Keratinocyte (primary cell): Measurements from ENCODE around the gene TPH1. TPM values are rescaled to one million over a fixed set of nuclear protein-coding genes. Genes with fewer than 3 reads are reported as not detected.

ENCODE experiments used
- DNase-seq: peaks from one replicate; pipeline ENCODE4 v3.0.0-alpha.2; 2011; ENCODE audit warnings: low read depth, missing footprints, low spot score
- FAIRE-seq: peaks from 2 replicates; lab custom pipeline; 2011; peaks lifted over from hg19 to GRCh38; lab: Jason Lieb, UNC
- H2AFZ ChIP-seq: 2 replicates; pipeline ENCODE4 v1.6.0; 2012; ENCODE audit warnings: low read length, control low read depth, inconsistent platforms; ENCODE audit not compliant: control insufficient read depth
- H3K27ac ChIP-seq: 2 replicates; pipeline ENCODE4 v1.5.1; 2011; ENCODE audit warnings: low read length; ENCODE audit not compliant: control insufficient read depth, insufficient read depth
- H3K27me3 ChIP-seq: 3 replicates; pipeline ENCODE4 v1.6.0; 2011; ENCODE audit warnings: low read length; ENCODE audit not compliant: control insufficient read depth, insufficient read depth; ENCODE audit errors: extremely low read depth
- H3K36me3 ChIP-seq, 2 experiments: 2 replicates in 1 of 2; 3 replicates in 1 of 2; pipeline ENCODE4 v1.5.1; 2011; ENCODE audit warnings: low read length in 2 of 2, mild to moderate bottlenecking in 1 of 2; ENCODE audit not compliant: control insufficient read depth in 2 of 2, insufficient read depth in 2 of 2; ENCODE audit errors: extremely low read depth in 1 of 2
- H3K4me1 ChIP-seq: 3 replicates; pipeline ENCODE4 v1.5.1; 2011; ENCODE audit warnings: low read length; ENCODE audit not compliant: control insufficient read depth, insufficient read depth; ENCODE audit errors: extremely low read depth
- H3K4me2 ChIP-seq: 3 replicates; pipeline ENCODE4 v1.6.0; 2011; ENCODE audit warnings: low read depth, low read length; ENCODE audit not compliant: control insufficient read depth, insufficient read depth; ENCODE audit errors: extremely low read depth
- H3K4me3 ChIP-seq, 3 experiments: fragments of 200-600 bp in 1 of 3; sonication (generic) in 1 of 3; 2 replicates in 2 of 3; 3 replicates in 1 of 3; pipeline ENCODE4 v1.5.1; 2011 to 2016; ENCODE audit warnings: low read length in 3 of 3, mild to moderate bottlenecking in 3 of 3, control low read depth in 2 of 3, inconsistent platforms in 1 of 3, low read depth in 1 of 3, mixed read lengths in 1 of 3, mixed run types in 1 of 3, moderate library complexity in 1 of 3; ENCODE audit not compliant: control insufficient read depth in 2 of 3, insufficient read depth in 2 of 3; ENCODE audit errors: extremely low read depth in 1 of 3
- H3K79me2 ChIP-seq: 2 replicates; pipeline ENCODE4 v1.6.0; 2012; ENCODE audit warnings: low read length; ENCODE audit not compliant: control insufficient read depth, insufficient read depth
- H3K9ac ChIP-seq: 3 replicates; pipeline ENCODE4 v1.6.0; 2011; ENCODE audit warnings: low read length; ENCODE audit not compliant: control insufficient read depth, insufficient read depth; ENCODE audit errors: extremely low read depth
- H3K9me1 ChIP-seq: 3 replicates; pipeline ENCODE4 v1.6.0; 2011; ENCODE audit warnings: low read length; ENCODE audit not compliant: control insufficient read depth, insufficient read depth; ENCODE audit errors: extremely low read depth
- H3K9me3 ChIP-seq: 2 replicates; pipeline ENCODE4 v1.5.1; 2012; ENCODE audit warnings: low read depth, low read length; ENCODE audit not compliant: control insufficient read depth
- H4K20me1 ChIP-seq: 3 replicates; pipeline ENCODE4 v1.6.0; 2011; ENCODE audit warnings: low read length; ENCODE audit not compliant: control insufficient read depth, insufficient read depth; ENCODE audit errors: extremely low read depth
- EZH2 ChIP-seq: IDR thresholded peaks from one replicate; pipeline ENCODE4 v1.6.1; 2012; ENCODE audit warnings: inconsistent platforms, mild to moderate bottlenecking, low read length, moderate library complexity
- dilution Hi-C: fragments of 300-500 bp; cut with MboI; formaldehyde crosslinking; loops from one replicate; pipeline ENCODE4 v1.7.0; 2020; ENCODE audit warnings: low sequenced_read_pairs; ENCODE audit not compliant: extremely low pct_ligation_motif_present
- polyA plus RNA-seq, 5 experiments: library from polyadenylated mRNA; depleted of rRNA in 3 of 5; stranded (reverse) in 3 of 5; stranded (forward) in 1 of 5; unstranded in 1 of 5; fragments of >200 nt; gene quantifications; 1 replicate in 1 of 5; 2 replicates in 3 of 5; 3 replicates in 1 of 5; pipeline versions ENCODE4 v1.2.1 to v1.2.3, GENCODE V29; 2011 to 2012; ENCODE audit warnings: missing spikeins in 2 of 5, low read depth in 1 of 5, low replicate concordance in 1 of 5
- TF ChIP-seq, protein P1 (sequence below), 3 experiments: IDR thresholded peaks in 1 of 3; conservative IDR thresholded peaks in 1 of 3; optimal IDR thresholded peaks in 1 of 3; 2 replicates in 2 of 3; 3 replicates in 1 of 3; pipeline versions ENCODE3 to v1.5.1; 2011; ENCODE audit warnings: low read length in 3 of 3, mild to moderate bottlenecking in 3 of 3, moderate library complexity in 2 of 3, control low read depth in 1 of 3, inconsistent platforms in 1 of 3; ENCODE audit not compliant: insufficient read depth in 2 of 3; ENCODE audit errors: extremely low read depth in 1 of 3

TPH1 gene
- polyA plus RNA-seq, 1 donor (not counting 4 experiments of a cell fraction or from before 2014, with no cell fraction given): 0.22 TPM

DNA sequence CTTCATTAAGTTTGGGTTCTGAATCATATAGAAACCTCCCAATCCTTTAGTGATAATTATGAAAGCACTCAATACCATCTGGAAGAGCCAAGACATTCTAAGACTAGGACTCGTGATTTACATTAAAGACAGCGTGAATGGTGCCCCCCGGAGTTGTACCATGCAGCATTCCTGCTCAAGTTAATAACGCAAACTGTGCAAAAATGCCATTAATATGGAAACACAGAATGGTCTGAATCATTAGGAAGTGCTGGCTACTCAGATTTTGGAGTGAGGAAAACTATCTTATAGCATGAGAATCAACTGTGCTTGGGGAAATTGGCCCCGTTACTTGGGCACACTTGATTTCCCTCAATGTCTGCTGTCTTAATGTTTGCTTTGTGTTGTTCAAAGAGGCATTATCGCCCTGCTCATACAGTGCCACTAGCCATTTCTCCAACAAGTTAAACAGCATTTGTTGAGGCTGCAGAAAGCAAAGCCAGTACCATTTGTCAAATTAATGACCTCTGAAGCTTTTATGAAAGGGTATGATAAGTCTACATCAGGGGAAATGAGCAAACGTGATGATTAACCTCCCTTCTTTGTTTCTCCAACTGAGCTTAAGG, 18.5 kb upstream of the TPH1 start:
- Histone ChIP-seq H4K20me1 (no peaks in the 10 kb centered on the region), H3K9me1 (no peaks in the 10 kb centered on the region)
- FAIRE-seq: no peak

DNA sequence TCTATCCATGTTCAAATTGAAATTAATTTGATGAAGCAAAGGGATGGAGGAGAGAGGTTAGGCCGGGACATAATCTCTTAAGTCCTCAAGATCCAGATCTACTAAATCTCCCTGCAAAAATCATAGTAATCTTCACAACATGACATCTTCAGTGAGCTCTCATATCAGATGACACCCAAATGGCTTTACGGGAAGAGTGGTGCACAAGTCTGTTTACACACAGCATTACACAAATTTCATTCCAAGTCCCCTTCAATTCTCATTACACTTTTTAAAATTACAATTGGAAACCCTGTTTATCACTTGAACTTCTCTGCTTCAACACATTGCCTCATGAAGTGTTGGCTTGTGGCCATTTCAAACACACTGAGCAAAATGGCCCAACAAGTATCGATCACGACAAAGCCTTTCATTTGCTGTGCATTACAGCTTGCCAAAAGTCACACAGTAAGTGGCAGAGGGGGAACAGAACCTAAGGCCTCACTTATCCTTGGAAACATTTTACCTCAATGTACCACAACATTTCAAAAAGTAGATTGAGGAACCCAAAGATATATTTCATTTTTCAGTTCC, 17.9 kb upstream of the TPH1 start:
- Histone ChIP-seq H3K79me2 (no peaks in the 10 kb centered on the region), H3K27ac (no peak overlapping the region), H2AFZ (no peak overlapping the region), H3K9ac (no peak overlapping the region), H3K9me3 (no peaks in the 10 kb centered on the region), H4K20me1 (no peaks in the 10 kb centered on the region), H3K4me3 (no peak overlapping the region), H3K4me2 (no peak overlapping the region), H3K36me3 (no peaks in the 10 kb centered on the region), H3K9me1 (no peaks in the 10 kb centered on the region), H3K4me1 (no peaks in the 10 kb centered on the region), H3K27me3 (no peaks in the 10 kb centered on the region)
- no peak for DNase-seq
- dilution Hi-C loops: no loop called here
- FAIRE-seq: no peak
- TF ChIP-seq, protein P1, sequence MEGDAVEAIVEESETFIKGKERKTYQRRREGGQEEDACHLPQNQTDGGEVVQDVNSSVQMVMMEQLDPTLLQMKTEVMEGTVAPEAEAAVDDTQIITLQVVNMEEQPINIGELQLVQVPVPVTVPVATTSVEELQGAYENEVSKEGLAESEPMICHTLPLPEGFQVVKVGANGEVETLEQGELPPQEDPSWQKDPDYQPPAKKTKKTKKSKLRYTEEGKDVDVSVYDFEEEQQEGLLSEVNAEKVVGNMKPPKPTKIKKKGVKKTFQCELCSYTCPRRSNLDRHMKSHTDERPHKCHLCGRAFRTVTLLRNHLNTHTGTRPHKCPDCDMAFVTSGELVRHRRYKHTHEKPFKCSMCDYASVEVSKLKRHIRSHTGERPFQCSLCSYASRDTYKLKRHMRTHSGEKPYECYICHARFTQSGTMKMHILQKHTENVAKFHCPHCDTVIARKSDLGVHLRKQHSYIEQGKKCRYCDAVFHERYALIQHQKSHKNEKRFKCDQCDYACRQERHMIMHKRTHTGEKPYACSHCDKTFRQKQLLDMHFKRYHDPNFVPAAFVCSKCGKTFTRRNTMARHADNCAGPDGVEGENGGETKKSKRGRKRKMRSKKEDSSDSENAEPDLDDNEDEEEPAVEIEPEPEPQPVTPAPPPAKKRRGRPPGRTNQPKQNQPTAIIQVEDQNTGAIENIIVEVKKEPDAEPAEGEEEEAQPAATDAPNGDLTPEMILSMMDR (optimal IDR thresholded peaks at IDR 0.05 in 1 of 3, IDR thresholded peaks at IDR 0.05 in 1 of 3, conservative IDR thresholded peaks at IDR 0.05 in 1 of 3; ENCODE audit: extremely low read depth in 1 of 3, insufficient read depth in 2 of 3, low read length in 3 of 3): no peak
- no peak for TF ChIP-seq EZH2

More for the DNA sequence above, 18.5 kb upstream of the TPH1 start:
- dilution Hi-C loops: no loop called here
- no peak overlapping the region for H3K9ac ChIP-seq
- DNase-seq: no peak
- no peak overlapping the region for H3K27ac ChIP-seq
- no peaks in the 10 kb centered on the region for H3K9me3 ChIP-seq
- TF ChIP-seq EZH2: no peak
- TF ChIP-seq, protein P1 (optimal IDR thresholded peaks at IDR 0.05 in 1 of 3, IDR thresholded peaks at IDR 0.05 in 1 of 3, conservative IDR thresholded peaks at IDR 0.05 in 1 of 3; ENCODE audit: extremely low read depth in 1 of 3, insufficient read depth in 2 of 3, low read length in 3 of 3): no peak
- no peaks in the 10 kb centered on the region for H3K27me3 ChIP-seq
- no peaks in the 10 kb centered on the region for H3K4me1 ChIP-seq
- no peak overlapping the region for H3K4me2 ChIP-seq
- H2AFZ ChIP-seq: no peak overlapping the region
- H3K36me3 ChIP-seq: no peaks in the 10 kb centered on the region
- no peak overlapping the region for H3K4me3 ChIP-seq
- no peaks in the 10 kb centered on the region for H3K79me2 ChIP-seq
